Ishikawa (cell line): ENCODE results near the gene FAAP100.
A peak's percentile ranks its signal among the peaks of the same experiment; 100 is the strongest.

Experiments
- CEBPB ChIP-seq: IDR thresholded peaks from 2 replicates; pipeline ENCODE4 v1.6.1; 2012
- CREB1 ChIP-seq: IDR thresholded peaks from 2 replicates; pipeline ENCODE4 v1.6.1; 2012; ENCODE audit warnings: low read depth
- EGR1 ChIP-seq: IDR thresholded peaks from 2 replicates; pipeline ENCODE4 v1.6.1; 2012
- EP300 ChIP-seq: IDR thresholded peaks from 2 replicates; pipeline ENCODE4 v1.6.1; 2012; ENCODE audit warnings: borderline replicate concordance
- MAX ChIP-seq: IDR thresholded peaks from 2 replicates; pipeline ENCODE4 v1.6.1; 2012
- NFIC ChIP-seq: IDR thresholded peaks from 2 replicates; pipeline ENCODE4 v1.6.1; 2012
- RAD21 ChIP-seq: IDR thresholded peaks from 2 replicates; pipeline ENCODE4 v1.6.1; 2012; ENCODE audit warnings: low read depth
- REST ChIP-seq: IDR thresholded peaks from 2 replicates; pipeline ENCODE4 v1.6.1; 2012; ENCODE audit warnings: low read depth, mild to moderate bottlenecking
- TAF1 ChIP-seq: IDR thresholded peaks from 2 replicates; pipeline ENCODE4 v1.6.1; 2012; ENCODE audit warnings: low read depth, mild to moderate bottlenecking
- TCF12 ChIP-seq: IDR thresholded peaks from 2 replicates; pipeline ENCODE4 v1.6.1; 2012; ENCODE audit warnings: low read depth
- TEAD4 ChIP-seq: IDR thresholded peaks from 2 replicates; pipeline ENCODE4 v1.6.1; 2012
- USF1 ChIP-seq: IDR thresholded peaks from 2 replicates; pipeline ENCODE4 v1.6.1; 2012
- YY1 ChIP-seq: IDR thresholded peaks from 2 replicates; pipeline ENCODE4 v1.6.1; 2012; ENCODE audit warnings: low read depth
- ZBTB7A ChIP-seq: IDR thresholded peaks from 2 replicates; pipeline ENCODE4 v1.6.1; 2012; ENCODE audit warnings: low read depth

FAAP100 gene

GRCh38 chr17:81520021-81520901, 31.9 kb downstream of the FAAP100 start:
- TF ChIP-seq USF1 (no peak), CEBPB (no peak), TEAD4 (no peak), EP300 (no peak), REST (no peak), TCF12 (no peak), TAF1 (no peak), MAX (no peak), YY1 (no peak)

GRCh38 chr17:81519284-81520020, 32.7 kb downstream of the FAAP100 start:
- TF ChIP-seq ZBTB7A (peak; percentile 78), EGR1 (no peak), NFIC (no peak), TAF1 (no peak), MAX (peak; percentile 72; the same call in 1 of the 2 replicates), RAD21 (peak; percentile 48; the same call in 1 of the 2 replicates), YY1 (peak; percentile 56), USF1 (no peak), EP300 (no peak), CEBPB (no peak), REST (no peak)

GRCh38 chr17:81518785-81519283, 33.3 kb downstream of the FAAP100 start:
- TF ChIP-seq EGR1 (peak; percentile 79), ZBTB7A (no peak), TCF12 (peak; percentile 20; the same call in 1 of the 2 replicates), CREB1 (no peak), TAF1 (no peak), EP300 (no peak)

GRCh38 chr17:81518113-81518784, 33.9 kb downstream of the FAAP100 start:
- no peak for TF ChIP-seq REST
- TF ChIP-seq MAX, result 0 out of 2 replicates have a peak, but pooled peaks have one; percentile 75
